K562 (cell line): ENCODE data around the gene GABPB2. TPM values are rescaled to one million over a fixed set of nuclear protein-coding genes. Genes with fewer than 3 reads are reported as not detected.

ENCODE experiments used
- CBX2 ChIP-seq: fragments of 200-600 bp; sonication (generic); IDR thresholded peaks from one replicate; pipeline ENCODE4 v1.6.1; 2012; ENCODE audit warnings: mild to moderate bottlenecking, low read length, inconsistent platforms; ENCODE audit not compliant: insufficient read depth, poor library complexity, severe bottlenecking
- FOXA1 ChIP-seq: fragments of 450-650 bp; IDR thresholded peaks from 2 replicates; pipeline ENCODE4 v1.6.1; 2016; ENCODE audit warnings: mild to moderate bottlenecking, borderline replicate concordance
- FUS ChIP-seq: fragments of 200-400 bp; formaldehyde crosslinking; optimal IDR thresholded peaks from 2 replicates; pipeline ENCODE3; 2017; ENCODE audit warnings: low read depth, low read length
- HNRNPH1 ChIP-seq: fragments of 200-400 bp; formaldehyde crosslinking; optimal IDR thresholded peaks from 2 replicates; pipeline ENCODE3; 2017; ENCODE audit warnings: low read depth, mild to moderate bottlenecking, low read length, moderate library complexity
- JUN ChIP-seq, 2 experiments: sonication (generic) in 1 of 2; formaldehyde crosslinking in 1 of 2; IDR thresholded peaks; 2 replicates each; pipeline versions ENCODE4 v1.6.1 to v1.8.0; 2012 to 2022; ENCODE audit warnings: borderline replicate concordance in 2 of 2, mild to moderate bottlenecking in 2 of 2, improper control_type of control experiment in 1 of 2, low read depth in 1 of 2, low read length in 1 of 2, missing genetic modification reagents in 1 of 2
- MXI1 ChIP-seq: IDR thresholded peaks from 2 replicates; pipeline ENCODE4 v1.6.1; 2011; ENCODE audit warnings: low read depth, mild to moderate bottlenecking, improper control_type of control experiment, low read length
- PRPF4 ChIP-seq: fragments of 200-400 bp; formaldehyde crosslinking; IDR thresholded peaks from one replicate; pipeline ENCODE4 v1.6.1; 2017; ENCODE audit warnings: low read length, low read depth, mild to moderate bottlenecking; ENCODE audit not compliant: insufficient read depth, poor library complexity, severe bottlenecking
- PTRF ChIP-seq: fragments of 450-650 bp; IDR thresholded peaks from 2 replicates; pipeline ENCODE4 v1.6.1; 2016; ENCODE audit warnings: mild to moderate bottlenecking, missing genetic modification characterization, missing compliant biosample characterization
- RFX7 ChIP-seq: fragments of 250-450 bp; sonication (Bioruptor Pico); IDR thresholded peaks from 2 replicates; pipeline ENCODE4 v1.5.1; 2021; ENCODE audit warnings: mild to moderate bottlenecking
- SAP30 ChIP-seq: fragments of 200-600 bp; sonication (generic); IDR thresholded peaks from 2 replicates; pipeline ENCODE4 v1.6.1; 2012; ENCODE audit warnings: borderline replicate concordance, low read depth, mild to moderate bottlenecking, moderate library complexity, low read length, control low read depth, inconsistent platforms; ENCODE audit not compliant: insufficient read depth, poor library complexity, severe bottlenecking
- STAT5B ChIP-seq: fragments of 250-450 bp; sonication (Bioruptor Pico); IDR thresholded peaks from 2 replicates; pipeline ENCODE4 v1.8.0; 2021; ENCODE audit warnings: mild to moderate bottlenecking, inconsistent platforms
- STAT6 ChIP-seq: sonication (generic); formaldehyde crosslinking; IDR thresholded peaks from 2 replicates; pipeline ENCODE4 v1.8.1; 2023; ENCODE audit warnings: mild to moderate bottlenecking, missing genetic modification reagents
- TAL1 ChIP-seq: fragments of 450-650 bp; IDR thresholded peaks from 2 replicates; pipeline ENCODE4 v1.6.1; 2016; ENCODE audit warnings: mild to moderate bottlenecking
- TCF7 ChIP-seq: sonication (generic); IDR thresholded peaks from 2 replicates; pipeline ENCODE4 v1.6.1; 2016; ENCODE audit warnings: antibody characterized with exemption, borderline replicate concordance
- TEAD1 ChIP-seq, 2 experiments: fragments of 450-650 bp in 1 of 2; sonication (generic) in 1 of 2; formaldehyde crosslinking; IDR thresholded peaks; 2 replicates each; pipeline versions ENCODE4 v1.4.0 to v1.8.0; 2020 to 2022; ENCODE audit warnings: mild to moderate bottlenecking in 2 of 2, missing genetic modification reagents in 1 of 2
- TEAD4 ChIP-seq, 2 experiments: sonication (generic) in 1 of 2; formaldehyde crosslinking in 1 of 2; IDR thresholded peaks; 2 replicates each; pipeline versions ENCODE4 v1.6.1 to v1.8.0; 2012 to 2022; ENCODE audit warnings: borderline replicate concordance in 1 of 2, inconsistent platforms in 1 of 2, low read length in 1 of 2, mild to moderate bottlenecking in 1 of 2, missing genetic modification reagents in 1 of 2
- THAP7 ChIP-seq: fragments of 250-450 bp; sonication (Bioruptor Pico); IDR thresholded peaks from 2 replicates; pipeline ENCODE4 v1.5.0; 2021
- ZBTB49 ChIP-seq: sonication (generic); formaldehyde crosslinking; IDR thresholded peaks from 2 replicates; pipeline ENCODE4 v1.8.0; 2022; ENCODE audit warnings: missing genetic modification reagents, mild to moderate bottlenecking, borderline replicate concordance
- polyA plus RNA-seq, 8 experiments: library from polyadenylated mRNA; depleted of rRNA in 4 of 8; stranded (reverse) in 5 of 8; unstranded in 3 of 8; fragments of >200 nt; fragmentation: Nextera tagmentation in 2 of 8; fragmentation: Illumina TruSeq in 1 of 8; extraction: Ambion mirVana in 2 of 8; extraction: Trizol in 1 of 8; gene quantifications; 2 replicates each; pipeline versions ENCODE4 v1.2.1 to v1.2.3, GENCODE V29; 2011 to 2014; ENCODE audit warnings: inconsistent platforms in 1 of 8, missing spikeins in 1 of 8
- total RNA-seq, 7 experiments: library from RNA; depleted of rRNA in 6 of 7; stranded (reverse); fragments of >200 nt in 6 of 7; fragmentation: Illumina TruSeq in 2 of 7; extraction: Trizol in 2 of 7; gene quantifications; 2 replicates each; pipeline versions ENCODE4 v1.2.1 to v1.2.3, GENCODE V29; 2011 to 2021; ENCODE audit warnings: low replicate concordance in 1 of 7

GABPB2 gene
- total and polyA plus RNA-seq, 9 of the 15 experiments (the other 6 are each of a cell fraction or from before 2014, with no cell fraction given), result 2.2 to 13.3 (median 6.1) TPM

- peak; percentile 86; the same call in 1 of the 2 replicates for TF ChIP-seq STAT6 (CRISPR knock-in tag)
- TF ChIP-seq CBX2, result no peak
- no peak for TF ChIP-seq PRPF4
- TF ChIP-seq RFX7 (CRISPR knock-in tag), result no peak
- TF ChIP-seq TAL1, result 0 out of 2 replicates have a peak, but pooled peaks have one; percentile 3
- peak; percentile 85; the same call in 1 of the 2 replicates for TF ChIP-seq JUN (IDR thresholded peaks at IDR 0.05; ENCODE audit: borderline replicate concordance, low read depth, low read length)
- TF ChIP-seq JUN (CRISPR knock-in tag; IDR thresholded peaks at IDR 0.05; ENCODE audit: borderline replicate concordance), result no peak
- TF ChIP-seq PTRF (tag), result no peak
- no peak for TF ChIP-seq STAT5B
- no peak for TF ChIP-seq FUS
- TF ChIP-seq ZBTB49 (CRISPR knock-in tag), result no peak
- TF ChIP-seq HNRNPH1, result no peak
- peak; percentile 65 for TF ChIP-seq SAP30
- no peak for TF ChIP-seq FOXA1
- TF ChIP-seq TEAD4 (IDR thresholded peaks at IDR 0.05; ENCODE audit: low read length), result peak; percentile 58; the same call in 1 of the 2 replicates
- no peak for TF ChIP-seq TEAD4 (CRISPR knock-in tag; IDR thresholded peaks at IDR 0.05; ENCODE audit: borderline replicate concordance)
- peak; percentile 52; the same call in 1 of the 2 replicates for TF ChIP-seq TCF7
- TF ChIP-seq TEAD1 (CRISPR knock-in tag; IDR thresholded peaks at IDR 0.05), result peak; percentile 72 to 87
- peak; percentile 39; the same call in 1 of the 2 replicates for TF ChIP-seq MXI1
- TF ChIP-seq THAP7 (CRISPR knock-in tag), result peak; percentile 95
Observed at GRCh38 chr1:151165738-151166504, 95.4 kb downstream of the GABPB2 start, which contains the start of the genes LYSMD1 and SCNM1 (continued).
